ENCODE measurements around the gene PPIH. TPM values are rescaled to one million over a fixed set of nuclear protein-coding genes. Genes with fewer than 3 reads are reported as not detected.
A peak's percentile ranks its signal among the peaks of the same experiment; 100 is the strongest.
"Not testable (repeated sequence)": the region's sequence is repeated elsewhere in the genome, so short reads cannot be mapped to it uniquely, and the experiment has no call there.

Gene PPIH
- polyA plus RNA-seq, 1 experiment: 20.3 TPM

GRCh38 chr1:42681741-42682483 is 23.7 kb downstream of the PPIH start, which contains the start of gene YBX1:
YBX1 (plus strand) TSS chr1:42682418; CDS start chr1:42682566, 148 bp downstream.
- Histone ChIP-seq H3K36me3 (ENCODE audit: control insufficient read depth, insufficient read depth, low read length) (peaks cover 1% of the 10 kb centered on the region; the same call in 1 of the 2 replicates), H3K27me3 (ENCODE audit: control insufficient read depth, insufficient read depth, low read length) (no peaks in the 10 kb centered on the region), H3K4me3 (ENCODE audit: low read depth, low read length) (peak within 1 kb of the TSS; percentile 65)
- CTCF ChIA-PET: interaction anchor here (0.6 to 2.0 kb wide), 6 partner anchors 9 to 241 kb away, joined by 3 to 6 read pairs (median 4); no protein-coding TSS in a partner anchor
- TF ChIP-seq CTCF (IDR thresholded peaks at IDR 0.05; ENCODE audit: insufficient read depth, low read depth, low read length): no peak
- POLR2A ChIA-PET: interaction anchor here (0.5 to 0.7 kb wide), 2 partner anchors 45 to 614 kb away, joined by 4 to 6 read pairs; no protein-coding TSS in a partner anchor
- peak; percentile 96 for DNase-seq (ENCODE audit: low read depth)

- H3K36me3 ChIP-seq (ENCODE audit: control insufficient read depth, insufficient read depth, low read length); H3K27me3 ChIP-seq (ENCODE audit: control insufficient read depth, insufficient read depth, low read length); DNase-seq (ENCODE audit: low read depth): not testable (repeated sequence)
- peak overlapping the region; percentile 65 for H3K4me3 ChIP-seq (ENCODE audit: low read depth, low read length)
- ChIA-PET CTCF (interaction anchor here (0.6 to 2.0 kb wide), 2 partner anchors 24 to 60 kb away, joined by 4 to 6 read pairs; no protein-coding TSS in a partner anchor), POLR2A (interaction anchor here (0.5 to 0.7 kb wide), 3 partner anchors 45 to 613 kb away, joined by 3 to 6 read pairs (median 4); no protein-coding TSS in a partner anchor)
Observed at GRCh38 chr1:42682484-42682738, 24.2 kb downstream of the PPIH start.

DNA sequence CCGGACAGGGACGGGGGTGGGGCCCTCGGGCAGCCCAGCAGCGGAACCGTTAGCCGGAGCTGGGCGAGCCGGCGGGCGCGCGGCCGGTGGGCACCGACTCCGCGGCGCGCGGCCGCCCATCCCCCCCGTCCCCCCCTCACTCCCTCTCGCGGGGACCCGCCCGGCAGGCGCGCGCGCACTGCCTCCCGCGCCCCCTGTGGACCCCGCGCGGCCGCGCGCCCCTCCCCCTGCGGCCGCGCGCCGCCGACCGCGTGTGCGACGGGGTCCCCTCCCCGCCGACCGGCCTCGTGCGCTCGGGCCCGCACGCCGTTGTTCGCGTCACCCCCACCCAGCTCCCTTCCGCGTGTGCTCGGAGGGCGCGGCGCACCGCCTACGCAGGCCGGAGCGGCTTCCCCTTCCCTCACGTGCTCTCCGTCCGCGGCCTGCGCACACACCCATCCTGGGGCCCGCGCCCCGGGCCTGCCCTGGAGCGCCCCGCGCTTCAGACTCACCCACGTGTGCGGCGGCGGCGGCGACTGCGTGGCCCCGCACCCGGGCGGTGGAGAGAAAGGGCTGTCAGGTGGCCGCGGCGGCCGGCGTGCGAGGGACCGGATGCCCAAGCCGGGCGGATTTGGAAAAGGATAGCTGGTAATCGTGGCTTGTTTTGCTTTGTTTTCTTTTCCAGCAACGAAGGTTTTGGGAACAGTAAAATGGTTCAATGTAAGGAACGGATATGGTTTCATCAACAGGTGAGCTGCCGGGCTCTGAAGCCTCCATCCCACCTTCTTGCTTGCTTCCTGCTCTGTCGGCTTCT is 24.7 kb downstream of the PPIH start:
- ChIA-PET POLR2A (interaction anchor here (0.5 to 0.7 kb wide), 3 partner anchors 46 to 613 kb away, joined by 3 to 6 read pairs (median 4); no protein-coding TSS in a partner anchor), CTCF (interaction anchor here (0.6 to 2.0 kb wide), 5 partner anchors 12 to 70 kb away, joined by 3 to 6 read pairs (median 4); no protein-coding TSS in a partner anchor)
- H3K4me3 ChIP-seq (ENCODE audit: low read depth, low read length): peak overlapping the region; percentile 65
- no peak for TF ChIP-seq CTCF (IDR thresholded peaks at IDR 0.05; ENCODE audit: insufficient read depth, low read depth, low read length)
- no peaks in the 10 kb centered on the region for H3K27me3 ChIP-seq (ENCODE audit: control insufficient read depth, insufficient read depth, low read length)
- no peak for DNase-seq (ENCODE audit: low read depth)
- H3K36me3 ChIP-seq (ENCODE audit: control insufficient read depth, insufficient read depth, low read length): peaks cover 1% of the 10 kb centered on the region; the same call in 1 of the 2 replicates

DNA sequence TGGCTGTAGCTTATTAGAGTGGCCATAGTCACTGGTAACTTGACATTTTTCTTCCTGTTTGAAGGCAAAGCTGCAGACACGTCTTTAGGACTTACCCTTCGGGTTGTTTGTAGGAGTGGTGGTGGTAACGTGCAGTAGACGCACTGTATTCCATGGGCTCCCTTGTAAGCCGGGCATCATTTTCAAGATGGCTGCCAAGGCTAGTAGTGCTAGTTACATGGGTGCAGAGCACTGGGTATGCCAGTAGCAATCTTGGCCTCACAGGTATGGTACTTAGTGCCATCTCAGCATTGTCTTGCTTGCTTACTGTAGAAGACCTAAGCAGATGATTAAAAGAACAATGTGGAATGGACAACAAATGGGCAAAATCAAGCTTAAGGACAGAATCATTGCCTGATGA is 25.9 kb downstream of the PPIH start:
- CTCF ChIA-PET: interaction anchor here (0.9 to 1.1 kb wide), 3 partner anchors 11 to 68 kb away, joined by 3 to 5 read pairs (median 5); no protein-coding TSS in a partner anchor
- Histone ChIP-seq H3K27me3 (ENCODE audit: control insufficient read depth, insufficient read depth, low read length) (no peaks in the 10 kb centered on the region), H3K36me3 (ENCODE audit: control insufficient read depth, insufficient read depth, low read length) (peaks cover 1% of the 10 kb centered on the region; the same call in 1 of the 2 replicates), H3K4me3 (ENCODE audit: low read depth, low read length) (peak overlapping the region; percentile 65)
- POLR2A ChIA-PET: no interaction called here
- no peak for TF ChIP-seq CTCF (IDR thresholded peaks at IDR 0.05; ENCODE audit: insufficient read depth, low read depth, low read length)
- no peak for DNase-seq (ENCODE audit: low read depth)

DNA sequence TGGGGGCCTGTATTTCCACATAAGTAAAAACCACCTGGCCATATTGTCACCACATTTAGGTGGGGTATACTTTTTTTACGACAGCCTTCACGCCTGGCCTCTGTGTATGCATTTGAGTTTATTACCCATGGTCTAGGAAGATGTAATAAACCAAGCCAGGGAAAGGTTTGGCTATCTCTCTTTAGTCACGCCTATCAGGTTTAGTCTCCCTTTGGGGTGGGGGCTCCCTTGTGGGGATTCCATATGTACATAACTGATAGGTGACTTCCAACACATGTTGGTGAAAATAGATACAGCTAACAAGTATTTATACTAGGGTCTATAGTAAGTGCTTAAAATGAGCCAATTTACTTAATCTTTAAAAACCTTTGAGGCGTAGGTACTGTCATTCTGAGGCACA is 28.2 kb downstream of the PPIH start:
- H3K4me3 ChIP-seq (ENCODE audit: low read depth, low read length): no peak overlapping the region
- CTCF ChIA-PET: interaction anchor here (1.2 kb wide), 1 partner anchor 47 kb away, joined by 3 read pairs; no protein-coding TSS in a partner anchor
- H3K36me3 ChIP-seq (ENCODE audit: control insufficient read depth, insufficient read depth, low read length): peaks cover 1% of the 10 kb centered on the region; the same call in 1 of the 2 replicates
- DNase-seq (ENCODE audit: low read depth): no peak
- no peaks in the 10 kb centered on the region for H3K27me3 ChIP-seq (ENCODE audit: control insufficient read depth, insufficient read depth, low read length)
- POLR2A ChIA-PET: interaction anchor here (1.2 kb wide), 1 partner anchor 80 kb away, joined by 6 read pairs; the partner anchor contains the start of genes C1orf50 and P3H1
- TF ChIP-seq CTCF (IDR thresholded peaks at IDR 0.05; ENCODE audit: insufficient read depth, low read depth, low read length): no peak

All from BJ (cell line).